Body of pancreas (tissue), 4 donors: Measurements from ENCODE around the gene C1QTNF8.

Source experiments
- CTCF ChIP-seq, 7 experiments: fragments of 450-650 bp in 4 of 7; fragments of 200-600 bp in 3 of 7; sonication (generic) in 3 of 7; IDR thresholded peaks; one replicate each; pipeline ENCODE4 v1.5.1; 2016 to 2019; ENCODE audit warnings: antibody characterized with exemption in 7 of 7
- POLR2A ChIP-seq, 3 donors: fragments of 450-650 bp; IDR thresholded peaks; one replicate each; pipeline ENCODE4 v1.6.1; 2016; ENCODE audit warnings: antibody characterized with exemption in 3 of 3, mild to moderate bottlenecking in 2 of 3

DNA sequence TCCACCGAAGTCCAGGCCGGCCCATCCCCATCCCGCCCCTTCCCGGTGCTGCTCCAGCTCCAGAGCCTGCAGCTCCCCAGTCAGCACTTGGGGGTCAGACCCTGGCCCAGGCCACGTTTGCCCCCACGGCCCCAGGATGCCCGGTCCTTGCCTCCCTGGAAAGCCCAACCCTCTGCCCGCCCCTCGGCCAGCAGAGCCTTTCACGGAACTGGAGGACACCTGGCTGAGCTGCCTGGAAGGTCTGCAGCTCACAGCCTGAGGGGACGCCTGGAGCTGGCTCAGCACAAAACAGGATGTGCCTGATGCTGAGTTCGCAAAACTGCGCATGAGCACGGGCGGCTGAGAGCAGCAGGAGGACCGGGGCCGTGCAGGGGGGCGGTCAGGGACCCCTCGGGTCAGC, 53.2 kb downstream of the C1QTNF8 start:
- TF ChIP-seq CTCF (IDR thresholded peaks at IDR 0.05) (no peak), POLR2A (IDR thresholded peaks at IDR 0.05) (no peak)
